ENCODE results near the gene FAM221B. TPM values are rescaled to one million over a fixed set of nuclear protein-coding genes. Genes with fewer than 3 reads are reported as not detected.

Gene FAM221B
- total and polyA plus RNA-seq, 2 of the 4 experiments (the other 2 are of a cell fraction): not detected

GRCh38 chr9:35845824-35846771, 17.6 kb upstream of the FAM221B start:
- Histone ChIP-seq H3K4me2 (ENCODE audit: low read depth, low read length) (no peak overlapping the region), H3K79me1 (ENCODE audit: low read depth in 1 of 2, low read length in 2 of 2) (peaks cover 4 to 6% of the 10 kb centered on the region in 2 experiments; a peak in 1 of 4 replicates), H3K27ac (ENCODE audit: insufficient read depth, low read length) (no peak overlapping the region), H4K8ac (ENCODE audit: low read depth in 2 of 2, low read length in 2 of 2) (peak overlapping the region; percentile 12 to 58; a peak in 1 of 4 replicates), H3K9ac (ENCODE audit: low read depth, low read length) (no peak overlapping the region), H2BK20ac (ENCODE audit: low read depth, low read length) (peak overlapping the region; percentile 19; the same call in 1 of the 2 replicates), H2BK5ac (ENCODE audit: low read depth, low read length, poor library complexity, severe bottlenecking) (peak overlapping the region; percentile 32), H3K9me1 (ENCODE audit: insufficient read depth, low read length) (peaks cover 23% of the 10 kb centered on the region), H4K20me1 (ENCODE audit: insufficient read depth, low read length) (peaks cover 9% of the 10 kb centered on the region; the same call in 1 of the 2 replicates), H2AK9ac (replicated peaks; ENCODE audit: low read depth, low read length, poor library complexity) (peak overlapping the region; percentile 17), H2BK15ac (ENCODE audit: low read depth, low read length) (peak overlapping the region; percentile 86; the same call in 1 of the 3 replicates), H3K56ac (ENCODE audit: extremely low read depth, insufficient read depth, low read length) (no peak overlapping the region), H3K14ac (replicated peaks; ENCODE audit: low read depth, low read length) (peak overlapping the region; percentile 44), H2AFZ (replicated peaks; ENCODE audit: low read length, poor library complexity) (no peak overlapping the region), H3K36me3 (ENCODE audit: control insufficient read depth, insufficient read depth, low read length) (peaks cover 9% of the 10 kb centered on the region), H2BK120ac (ENCODE audit: low read depth, low read length) (no peak overlapping the region), H4K5ac (ENCODE audit: low read depth, low read length) (no peak overlapping the region), H2AK5ac (ENCODE audit: low read depth, low read length) (peak overlapping the region; percentile 90), H3K27me3 (ENCODE audit: control insufficient read depth, insufficient read depth, low read length) (no peaks in the 10 kb centered on the region), H3K18ac (ENCODE audit: low read depth, low read length) (no peak overlapping the region), H3K4me1 (ENCODE audit: control insufficient read depth, insufficient read depth, low read length) (peaks cover 20% of the 10 kb centered on the region), H3K4ac (ENCODE audit: low read depth, low read length) (peak overlapping the region; percentile 53; the same call in 1 of the 2 replicates), H3K23ac (ENCODE audit: low read depth, low read length) (peak overlapping the region; percentile 43; the same call in 1 of the 2 replicates), H4K91ac (ENCODE audit: insufficient read depth, low read depth, low read length) (peak overlapping the region; percentile 11; the same call in 1 of the 2 replicates), H3K4me3 (ENCODE audit: insufficient read depth, low read depth, low read length) (no peak overlapping the region), H3K9me3 (ENCODE audit: control insufficient read depth, insufficient read depth, low read length) (no peaks in the 10 kb centered on the region)
- no peak for ATAC-seq (ENCODE audit: low read depth)
- ChIA-PET POLR2A (ENCODE audit: unreplicated experiment) (no interaction called here), CTCF (interaction anchor here (2.3 kb wide), 1 partner anchor 36 kb away, joined by 6 read pairs; no protein-coding TSS in a partner anchor)
- no TSS peak for BruUV-seq (replicated peaks)
- DNase-seq: no peak
- in situ Hi-C loops (cut with MboI; ENCODE audit: low sequenced_read_pairs) (no loop called here), intact Hi-C loops (cut with micrococcal nuclease) (loop anchor here (2.0 kb wide), 1 partner anchor 17 kb away; the partner anchor contains the start of genes FAM221B and TMEM8B), dilution Hi-C loops (cut with HindIII; ENCODE audit: low sequenced_read_pairs, unreplicated experiment) (no loop called here)
- WGBS, 2 experiments (ENCODE audit: extremely low coverage in 2 of 2, insufficient read length in 1 of 2): 78% methylated on average over 34 of the region's 53 CpGs; no CpG with 5 or more reads in 1 of the 2 experiments
- no peak for TF ChIP-seq RCOR1 (IDR thresholded peaks at IDR 0.05; ENCODE audit: insufficient replicate concordance, low read length)
- TF ChIP-seq BHLHE40 (IDR thresholded peaks at IDR 0.05; ENCODE audit: low read depth, low read length): no peak
- no peak for TF ChIP-seq RFX5 (IDR thresholded peaks at IDR 0.05; ENCODE audit: low read depth, low read length)
- TF ChIP-seq CHD1 (IDR thresholded peaks at IDR 0.05; ENCODE audit: low read depth, low read length): no peak
- no peak for TF ChIP-seq ELK1 (IDR thresholded peaks at IDR 0.05; ENCODE audit: borderline replicate concordance, low read depth, low read length)
